ENCODE measurements around the gene CAMK2A. TPM values are rescaled to one million over a fixed set of nuclear protein-coding genes. Genes with fewer than 3 reads are reported as not detected.

CAMK2A gene
- total and polyA plus RNA-seq, 2 experiments from 2014 or later: 1.2 to 2.6 TPM

GRCh38 chr5:150312518-150312917, 22.9 kb upstream of the CAMK2A start:
- Histone ChIP-seq H3K79me2 (no peaks in the 10 kb centered on the region), H2AFZ (no peak overlapping the region), H3K9me2 (replicated peaks; ENCODE audit: insufficient read depth) (no peaks in the 10 kb centered on the region), H3K27ac (no peak overlapping the region), H3K36me3 (replicated peaks; ENCODE audit: insufficient read depth, low read depth) (no peaks in the 10 kb centered on the region), H3K4me3 (no peak overlapping the region), H3K27me3 (no peaks in the 10 kb centered on the region), H3K4me2 (no peak overlapping the region), H3K9me3 (ENCODE audit: low read depth) (no peaks in the 10 kb centered on the region), H4K20me1 (ENCODE audit: insufficient read depth, poor library complexity, severe bottlenecking) (no peaks in the 10 kb centered on the region), H3K4me1 (ENCODE audit: insufficient read depth) (peaks cover 6% of the 10 kb centered on the region)
- WGBS (ENCODE audit: low lambda C conversion rate, missing lambda C conversion rate): 82% methylated on average over 6 of the region's 6 CpGs
- no peak for DNase-seq (ENCODE audit: low spot score)
- TF ChIP-seq EZH2phosphoT487 (IDR thresholded peaks at IDR 0.05; ENCODE audit: low read depth, severe bottlenecking, unreplicated experiment): no peak
- no peak for TF ChIP-seq EZH2 (IDR thresholded peaks at IDR 0.05; ENCODE audit: borderline replicate concordance)
- no peak for TF ChIP-seq CTCF (IDR thresholded peaks at IDR 0.05; ENCODE audit: poor library complexity)

- H3K79me2 ChIP-seq: no peaks in the 10 kb centered on the region
- H3K9me3 ChIP-seq (ENCODE audit: low read depth): no peaks in the 10 kb centered on the region
- no peaks in the 10 kb centered on the region for H3K36me3 ChIP-seq (replicated peaks; ENCODE audit: insufficient read depth, low read depth)
- WGBS (ENCODE audit: low lambda C conversion rate, missing lambda C conversion rate): 83% methylated on average over 7 of the region's 7 CpGs
- no peak for TF ChIP-seq CTCF (IDR thresholded peaks at IDR 0.05; ENCODE audit: poor library complexity)
- TF ChIP-seq EZH2phosphoT487 (IDR thresholded peaks at IDR 0.05; ENCODE audit: low read depth, severe bottlenecking, unreplicated experiment): no peak
- TF ChIP-seq EZH2 (IDR thresholded peaks at IDR 0.05; ENCODE audit: borderline replicate concordance): no peak
- no peaks in the 10 kb centered on the region for H4K20me1 ChIP-seq (ENCODE audit: insufficient read depth, poor library complexity, severe bottlenecking)
- no peaks in the 10 kb centered on the region for H3K4me1 ChIP-seq (ENCODE audit: insufficient read depth)
- H3K4me2 ChIP-seq: no peak overlapping the region
- H2AFZ ChIP-seq: no peak overlapping the region
- H3K27me3 ChIP-seq: no peaks in the 10 kb centered on the region
- no peak overlapping the region for H3K27ac ChIP-seq
- H3K4me3 ChIP-seq: no peak overlapping the region
- no peak for DNase-seq (ENCODE audit: low spot score)
- H3K9me2 ChIP-seq (replicated peaks; ENCODE audit: insufficient read depth): no peaks in the 10 kb centered on the region
Observed at GRCh38 chr5:150311015-150311692, 21.6 kb upstream of the CAMK2A start.

- Histone ChIP-seq H3K27ac (no peak overlapping the region), H3K4me2 (no peak overlapping the region), H3K27me3 (no peaks in the 10 kb centered on the region), H4K20me1 (ENCODE audit: insufficient read depth, poor library complexity, severe bottlenecking) (no peaks in the 10 kb centered on the region), H3K79me2 (no peaks in the 10 kb centered on the region), H3K36me3 (replicated peaks; ENCODE audit: insufficient read depth, low read depth) (no peaks in the 10 kb centered on the region), H3K9me2 (replicated peaks; ENCODE audit: insufficient read depth) (no peaks in the 10 kb centered on the region), H3K4me1 (ENCODE audit: insufficient read depth) (no peaks in the 10 kb centered on the region), H3K4me3 (no peak overlapping the region), H3K9me3 (ENCODE audit: low read depth) (no peaks in the 10 kb centered on the region), H2AFZ (no peak overlapping the region)
- no peak for TF ChIP-seq EZH2phosphoT487 (IDR thresholded peaks at IDR 0.05; ENCODE audit: low read depth, severe bottlenecking, unreplicated experiment)
- TF ChIP-seq CTCF (IDR thresholded peaks at IDR 0.05; ENCODE audit: poor library complexity): no peak
- TF ChIP-seq EZH2 (IDR thresholded peaks at IDR 0.05; ENCODE audit: borderline replicate concordance): no peak
- 59% methylated on average over 5 of the region's 5 CpGs for WGBS (ENCODE audit: low lambda C conversion rate, missing lambda C conversion rate)
- no peak for DNase-seq (ENCODE audit: low spot score)
Observed at GRCh38 chr5:150310246-150310645, 20.7 kb upstream of the CAMK2A start.
